Camera-type eye (tissue), 1 donor: Measurements from ENCODE around the gene PPIL3. TPM values are rescaled to one million over a fixed set of nuclear protein-coding genes. Genes with fewer than 3 reads are reported as not detected.

Experiments used
- total RNA-seq: library from RNA; depleted of rRNA; stranded (reverse); fragments of >200 nt; gene quantifications from one replicate; pipeline ENCODE4 v1.2.3, GENCODE V29; 2014

Gene PPIL3
- 49.1 TPM for total RNA-seq

GRCh38 chr2:200888704-200889625 lies at the start of gene PPIL3, which contains the start of gene NIF3L1:
Gene PPIL3, minus strand, starts transcription at chr2:200889077. Its CDS starts 1,462 bp downstream, at chr2:200887615.
Gene NIF3L1, plus strand, starts transcription at chr2:200889371. Its CDS starts 2,573 bp downstream, at chr2:200891944.

GRCh38 chr2:200864176-200865034 lies 24.5 kb downstream of the PPIL3 start, which contains the start of gene CLK1:
Gene CLK1, minus strand, starts transcription at chr2:200864658. Its CDS starts 2,796 bp downstream, at chr2:200861862.

Other genes starting within 250 kb of the PPIL3 start
- 220 TPM for gene BZW1, start 77.2 kb downstream of the PPIL3 start, total RNA-seq
- 392 TPM for gene CLK1, start 24.4 kb downstream of the PPIL3 start, total RNA-seq
- gene NIF3L1, start 294 bp upstream of the PPIL3 start, total RNA-seq: 25.5 TPM
- 28.0 TPM for gene ORC2, start 74.6 kb upstream of the PPIL3 start, total RNA-seq
- 37.5 TPM for gene HYCC2, start 182.6 kb upstream of the PPIL3 start, total RNA-seq
- 37.2 TPM for gene NDUFB3, start 182.9 kb upstream of the PPIL3 start, total RNA-seq
- 119 TPM for gene CFLAR, start 227.1 kb upstream of the PPIL3 start, total RNA-seq